Middle frontal gyrus (tissue), 1 donor: ENCODE measurements around the gene KRT80.
"Not testable (repeated sequence)": the region's sequence is repeated elsewhere in the genome, so short reads cannot be mapped to it uniquely, and the experiment has no call there.

Experiments
- DNase-seq: peaks from one replicate; pipeline ENCODE4 v3.0.0-alpha.2; 2015; ENCODE audit warnings: low spot score; ENCODE audit errors: extremely low spot score

KRT80 gene

GRCh38 chr12:52191841-52192791 is at the start of gene KRT80:
Gene KRT80 (minus strand): TSS chr12:52192014. CDS start chr12:52191902, 112 bp downstream.
- no peak for DNase-seq

- DNase-seq, result no peak
These were observed 49.5 kb upstream of the KRT80 start for GRCh38 chr12:52241205-52241842.

- not testable (repeated sequence) for DNase-seq
These were observed 48.4 kb upstream of the KRT80 start for GRCh38 chr12:52240247-52240646.

GRCh38 chr12:52239767-52240166 is 48.0 kb upstream of the KRT80 start:
- DNase-seq, result no peak

- DNase-seq, result no peak
These were observed 47.3 kb upstream of the KRT80 start for GRCh38 chr12:52238916-52239646.

- no peak for DNase-seq
These were observed 46.5 kb upstream of the KRT80 start for GRCh38 chr12:52238207-52238840.

- DNase-seq, result no peak
These were observed 44.7 kb upstream of the KRT80 start for GRCh38 chr12:52236386-52237050.

GRCh38 chr12:52235822-52236361 is 44.1 kb upstream of the KRT80 start:
- DNase-seq, result no peak

GRCh38 chr12:52235001-52235764 is 43.4 kb upstream of the KRT80 start:
- DNase-seq, result no peak

- no peak for DNase-seq
These were observed 42.5 kb upstream of the KRT80 start for GRCh38 chr12:52234223-52234810.

- no peak for DNase-seq
These were observed 41.8 kb upstream of the KRT80 start for GRCh38 chr12:52233462-52234207.

- DNase-seq, result no peak
These were observed 41.1 kb upstream of the KRT80 start, which contains the start of gene KRT7 for GRCh38 chr12:52232674-52233461. Gene KRT7 (plus strand): TSS chr12:52233243. CDS start chr12:52233297, 54 bp downstream.

- no peak for DNase-seq
These were observed 40.4 kb upstream of the KRT80 start for GRCh38 chr12:52232203-52232673.

GRCh38 chr12:52231305-52232202 is 39.7 kb upstream of the KRT80 start:
- DNase-seq, result no peak

- DNase-seq, result no peak
These were observed 38.8 kb upstream of the KRT80 start for GRCh38 chr12:52230364-52231281.
